GM23338 (cell line): ENCODE measurements around the gene NVL. TPM values are rescaled to one million over a fixed set of nuclear protein-coding genes. Genes with fewer than 3 reads are reported as not detected.

Experiments used
- ATAC-seq: fragments of 200-7000 bp; cut with Tn5 transposase; 3 replicates; pipeline ENCODE4 v1.9.1; 2020
- DNase-seq: peaks from one replicate; pipeline ENCODE4 v3.0.0-alpha.2; 2015; ENCODE audit warnings: low spot score
- H2AFZ ChIP-seq: fragments of 200-600 bp; sonication (generic); 2 replicates; pipeline ENCODE4 v1.8.0; 2016; ENCODE audit warnings: antibody characterized with exemption, mild to moderate bottlenecking, moderate library complexity
- H3F3A ChIP-seq: fragments of 200-600 bp; sonication (generic); replicated peaks from 2 replicates; pipeline ENCODE4 v1.8.0; 2017; ENCODE audit warnings: antibody characterized with exemption, mixed run types, low read depth
- H3K27ac ChIP-seq: fragments of 200-600 bp; sonication (generic); 2 replicates; pipeline ENCODE4 v1.6.1; 2016; ENCODE audit warnings: low read depth
- H3K27me3 ChIP-seq: fragments of 200-600 bp; sonication (generic); 2 replicates; pipeline ENCODE4 v1.8.0; 2016; ENCODE audit warnings: mild to moderate bottlenecking, mixed run types, moderate library complexity; ENCODE audit not compliant: insufficient read depth
- H3K36me3 ChIP-seq: fragments of 200-600 bp; sonication (generic); 2 replicates; pipeline ENCODE4 v1.8.0; 2016; ENCODE audit warnings: mild to moderate bottlenecking; ENCODE audit not compliant: insufficient read depth
- H3K4me1 ChIP-seq: fragments of 200-600 bp; sonication (generic); 2 replicates; pipeline ENCODE4 v1.8.0; 2016; ENCODE audit warnings: mild to moderate bottlenecking, moderate library complexity; ENCODE audit not compliant: insufficient read depth
- H3K4me2 ChIP-seq: fragments of 200-600 bp; sonication (generic); 2 replicates; pipeline ENCODE4 v1.7.1; 2017; ENCODE audit warnings: mixed run types
- H3K4me3 ChIP-seq: fragments of 200-600 bp; sonication (generic); 2 replicates; pipeline ENCODE4 v1.6.1; 2016; ENCODE audit warnings: mixed run types
- H3K79me2 ChIP-seq: fragments of 200-600 bp; sonication (generic); replicated peaks from 2 replicates; pipeline ENCODE4 v1.8.0; 2017; ENCODE audit warnings: mild to moderate bottlenecking; ENCODE audit not compliant: insufficient read depth
- H3K9me2 ChIP-seq: fragments of 200-600 bp; sonication (generic); 2 replicates; pipeline ENCODE4 v1.8.0; 2017; ENCODE audit not compliant: insufficient read depth
- H4K20me1 ChIP-seq: fragments of 200-600 bp; sonication (generic); replicated peaks from 2 replicates; pipeline ENCODE4 v1.8.0; 2017; ENCODE audit warnings: mild to moderate bottlenecking; ENCODE audit not compliant: insufficient read depth
- H3K27ac Mint-ChIP-seq: 2 replicates; pipeline ENCODE4 v1.8.0; 2020; ENCODE audit warnings: inconsistent platforms, mild to moderate bottlenecking, moderate library complexity, mixed read lengths
- H3K27me3 Mint-ChIP-seq: 3 replicates; pipeline ENCODE4 v1.8.0; 2022; ENCODE audit warnings: low read depth, mild to moderate bottlenecking, moderate library complexity, mixed read lengths, inconsistent platforms; ENCODE audit not compliant: insufficient read depth, poor library complexity
- H3K36me3 Mint-ChIP-seq: 3 replicates; pipeline ENCODE4 v1.8.0; 2021; ENCODE audit warnings: low read depth, mild to moderate bottlenecking, inconsistent platforms, moderate library complexity, mixed read lengths
- H3K4me1 Mint-ChIP-seq: 3 replicates; pipeline ENCODE4 v1.8.0; 2020; ENCODE audit warnings: mild to moderate bottlenecking, inconsistent platforms, mixed read lengths
- H3K4me3 Mint-ChIP-seq: 3 replicates; pipeline ENCODE4 v1.8.0; 2021; ENCODE audit warnings: moderate library complexity, mild to moderate bottlenecking, inconsistent platforms, mixed read lengths
- H3K9me3 Mint-ChIP-seq: 3 replicates; pipeline ENCODE4 v1.8.0; 2020; ENCODE audit warnings: moderate library complexity, mild to moderate bottlenecking, inconsistent platforms, mixed read lengths
- CTCF ChIP-seq, 2 experiments: fragments of 200-600 bp in 1 of 2; sonication (generic) in 1 of 2; conservative IDR thresholded peaks; 2 replicates each; pipeline versions ENCODE4 v1.5.1 to v1.6.1; 2016 to 2017; ENCODE audit warnings: antibody characterized with exemption in 2 of 2, low read depth in 2 of 2, mild to moderate bottlenecking in 2 of 2, moderate library complexity in 1 of 2
- ETS1 ChIP-seq: IDR thresholded peaks from 2 replicates; pipeline ENCODE4 v1.6.1; 2016; ENCODE audit warnings: antibody characterized with exemption
- EZH2 ChIP-seq: fragments of 200-600 bp; sonication (generic); IDR thresholded peaks from one replicate; pipeline ENCODE4 v1.8.0; 2017; ENCODE audit warnings: antibody characterized with exemption, mild to moderate bottlenecking, low read depth; ENCODE audit not compliant: unreplicated experiment
- EZH2phosphoT487 ChIP-seq: fragments of 200-600 bp; sonication (generic); IDR thresholded peaks from one replicate; pipeline ENCODE4 v1.8.1; 2018; ENCODE audit warnings: antibody characterized with exemption; ENCODE audit not compliant: unreplicated experiment
- JUNB ChIP-seq: IDR thresholded peaks from one replicate; pipeline ENCODE4 v1.6.1; 2016; ENCODE audit warnings: antibody characterized with exemption; ENCODE audit not compliant: unreplicated experiment
- NANOG ChIP-seq: IDR thresholded peaks from 2 replicates; pipeline ENCODE4 v1.6.1; 2016; ENCODE audit warnings: antibody characterized with exemption, borderline replicate concordance
- POLR2AphosphoS5 ChIP-seq: IDR thresholded peaks from 2 replicates; pipeline ENCODE4 v1.6.1; 2016; ENCODE audit warnings: antibody characterized with exemption, low read depth
- REST ChIP-seq: IDR thresholded peaks from one replicate; pipeline ENCODE4 v1.6.1; 2018; ENCODE audit warnings: antibody characterized with exemption; ENCODE audit not compliant: unreplicated experiment
- STAT1 ChIP-seq: IDR thresholded peaks from one replicate; pipeline ENCODE4 v1.6.1; 2016; ENCODE audit warnings: antibody characterized with exemption; ENCODE audit not compliant: unreplicated experiment
- ZNF114 ChIP-seq: fragments of 250-450 bp; sonication (Bioruptor Pico); IDR thresholded peaks from 2 replicates; pipeline ENCODE4 v1.5.0; 2020; ENCODE audit warnings: mild to moderate bottlenecking, moderate library complexity
- ZNF331 ChIP-seq: fragments of 250-450 bp; sonication (Bioruptor Pico); IDR thresholded peaks from 2 replicates; pipeline ENCODE4 v1.5.0; 2020; ENCODE audit warnings: low read depth, mild to moderate bottlenecking, moderate library complexity
- ZNF462 ChIP-seq: fragments of 250-450 bp; sonication (Bioruptor Pico); IDR thresholded peaks from 2 replicates; pipeline ENCODE4 v1.5.0; 2020; ENCODE audit warnings: mild to moderate bottlenecking, moderate library complexity
- polyA plus RNA-seq: library from polyadenylated mRNA; unstranded; fragments of >200 nt; fragmentation: Nextera tagmentation; extraction: Ambion mirVana; gene quantifications from 2 replicates; pipeline ENCODE4 v1.2.1, GENCODE V29; 2016
- total RNA-seq: library from RNA; depleted of rRNA; stranded (reverse); fragments of >200 nt; shearing (Covaris generic); gene quantifications from 2 replicates; pipeline ENCODE4 v1.2.3, GENCODE V29; 2014

The NVL gene
- total and polyA plus RNA-seq, 2 experiments from 2014 or later: 44.4 to 71.7 TPM

GRCh38 chr1:224357626-224358124, 27.7 kb upstream of the NVL start:
- H3K4me3 Mint-ChIP-seq: peak overlapping the region; percentile 83

More at GRCh38 chr1:224357626-224358124, 27.7 kb upstream of the NVL start:
- ATAC-seq (no peak), DNase-seq (no peak)
- peaks cover 4% of the 10 kb centered on the region; the same call in 2 of the 3 replicates for H3K9me3 Mint-ChIP-seq
- Histone ChIP-seq H3K4me1 (peaks cover 18% of the 10 kb centered on the region), H3K27ac (no peak overlapping the region), H3K79me2 (peaks cover 56% of the 10 kb centered on the region), H4K20me1 (0 out of 2 replicates have a peak, but pooled peaks cover 7% of the 10 kb centered on the region), H3K4me2 (peak overlapping the region; percentile 96), H3K27me3 (no peaks in the 10 kb centered on the region), H2AFZ (peak overlapping the region; percentile 38; the same call in 1 of the 2 replicates), H3F3A (0 out of 2 replicates have a peak, but pooled peaks cover 3% of the 10 kb centered on the region), H3K36me3 (no peaks in the 10 kb centered on the region), H3K4me3 (peak overlapping the region; percentile 80), H3K9me2 (peaks cover 7% of the 10 kb centered on the region; the same call in 1 of the 2 replicates)
- H3K4me1 Mint-ChIP-seq: peaks cover 14% of the 10 kb centered on the region
- peaks cover 10% of the 10 kb centered on the region for H3K36me3 Mint-ChIP-seq
- no peaks in the 10 kb centered on the region for H3K27me3 Mint-ChIP-seq
- TF ChIP-seq JUNB (no peak), ZNF331 (CRISPR knock-in tag) (no peak), ETS1 (no peak), ZNF114 (CRISPR knock-in tag) (no peak), EZH2 (no peak), CTCF (conservative IDR thresholded peaks at IDR 0.05; ENCODE audit: low read depth in 2 of 2) (no peak), EZH2phosphoT487 (no peak), REST (no peak), POLR2AphosphoS5 (no peak), ZNF462 (CRISPR knock-in tag) (no peak), STAT1 (no peak), NANOG (no peak)
- peak overlapping the region; percentile 0; the same call in 1 of the 2 replicates for H3K27ac Mint-ChIP-seq
